HG03520 (cell line): Measurements from ENCODE around the gene RAPGEF2.

Experiments
- ATAC-seq: cut with Tn5 transposase; IDR thresholded peaks from one replicate; pipeline ENCODE4 v1.9.1; 2021; ENCODE audit warnings: mild to moderate bottlenecking, moderate library complexity; ENCODE audit not compliant: unreplicated experiment

The RAPGEF2 gene

DNA sequence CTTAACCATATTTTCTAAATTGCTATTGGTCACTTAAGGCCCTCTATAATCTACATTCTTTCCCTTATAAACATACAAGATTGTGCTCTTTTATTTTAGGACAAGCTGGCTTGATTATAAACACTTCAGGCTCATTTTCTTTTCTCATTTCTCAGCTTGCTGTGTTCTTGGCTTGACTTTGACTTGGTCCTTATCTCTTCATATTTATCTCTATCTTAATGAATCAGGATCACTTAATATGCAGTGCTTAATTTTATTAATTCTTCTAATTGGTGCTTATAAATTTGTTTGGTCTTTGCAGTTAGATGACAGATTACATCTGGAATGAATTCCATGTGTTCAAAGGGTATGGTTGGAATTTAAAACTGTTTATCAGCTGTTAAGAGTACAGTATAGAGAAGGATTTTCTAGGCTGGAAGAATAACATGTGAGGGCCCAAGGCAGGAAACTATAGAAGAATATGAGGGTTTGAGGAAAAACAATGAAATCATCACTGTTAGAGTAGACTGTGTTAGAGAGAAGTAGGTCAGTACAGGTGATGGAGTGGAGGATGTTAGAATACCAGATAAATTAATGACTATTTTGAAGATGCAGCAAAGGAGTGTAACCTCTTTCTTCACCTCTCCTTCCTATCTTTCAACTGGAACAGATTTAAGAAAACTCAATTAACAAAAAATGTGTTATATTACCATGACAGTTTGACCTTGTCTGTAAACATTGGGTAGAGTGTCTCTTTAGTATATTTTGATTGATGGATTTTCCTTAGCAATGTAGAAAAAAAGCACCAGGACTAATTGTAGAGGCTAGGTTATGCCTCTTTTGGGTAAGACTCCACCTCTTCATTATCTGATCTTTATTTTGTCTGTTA lies 169.6 kb downstream of the RAPGEF2 start:
- no peak for ATAC-seq

DNA sequence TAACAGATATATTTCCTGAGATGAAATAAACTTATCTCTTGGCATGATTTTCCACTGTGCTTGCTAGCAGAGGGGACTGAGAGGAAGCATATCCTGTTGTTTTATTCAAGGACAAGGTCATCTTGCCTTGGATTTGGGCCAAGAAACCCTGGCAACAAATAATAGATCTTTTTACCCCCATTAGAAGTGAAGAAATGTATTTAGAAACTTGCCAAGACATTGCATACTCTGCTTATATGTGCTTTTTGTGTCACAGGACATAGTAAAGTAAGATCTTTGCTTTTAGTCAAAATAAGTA lies 170.2 kb downstream of the RAPGEF2 start:
- ATAC-seq = no peak

DNA sequence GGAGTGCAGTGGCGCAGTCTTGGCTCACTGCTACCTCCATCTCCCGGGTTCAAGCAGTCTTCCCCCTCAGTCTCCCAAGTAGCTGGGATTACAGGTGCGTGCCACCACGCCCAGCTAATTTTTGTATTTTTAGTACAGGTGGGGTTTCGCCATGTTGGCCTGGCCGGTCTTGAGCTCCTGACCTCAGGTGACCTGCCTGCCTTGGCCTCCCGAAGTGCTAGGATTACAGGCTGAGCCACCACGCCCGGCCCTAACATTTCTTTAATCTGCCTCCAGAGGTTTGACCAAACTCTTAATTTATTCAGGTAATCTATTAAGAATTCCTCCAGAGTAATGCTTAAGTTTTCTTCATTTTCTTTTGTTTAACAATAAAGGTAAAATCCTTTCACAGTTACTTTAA lies 171.0 kb downstream of the RAPGEF2 start:
- no peak for ATAC-seq

DNA sequence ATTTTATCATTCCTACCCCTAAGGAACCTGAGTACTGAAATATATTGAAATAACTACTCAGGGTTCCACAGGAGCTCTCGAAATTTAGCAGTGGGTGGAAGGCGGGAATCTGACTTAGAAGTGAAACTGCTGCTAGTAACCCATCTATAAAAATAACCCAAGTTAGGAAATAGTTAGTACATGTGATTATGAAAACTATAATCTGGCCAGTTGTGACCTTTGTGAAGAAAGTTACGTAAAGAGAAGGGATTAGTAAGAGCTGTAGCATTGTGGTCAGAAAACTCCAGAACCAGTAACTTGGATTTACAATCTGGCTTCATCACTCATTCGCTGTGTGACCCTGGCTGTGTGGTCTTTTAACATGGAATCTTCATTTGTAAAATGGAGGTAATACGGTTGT lies 175.5 kb downstream of the RAPGEF2 start:
- ATAC-seq = no peak

DNA sequence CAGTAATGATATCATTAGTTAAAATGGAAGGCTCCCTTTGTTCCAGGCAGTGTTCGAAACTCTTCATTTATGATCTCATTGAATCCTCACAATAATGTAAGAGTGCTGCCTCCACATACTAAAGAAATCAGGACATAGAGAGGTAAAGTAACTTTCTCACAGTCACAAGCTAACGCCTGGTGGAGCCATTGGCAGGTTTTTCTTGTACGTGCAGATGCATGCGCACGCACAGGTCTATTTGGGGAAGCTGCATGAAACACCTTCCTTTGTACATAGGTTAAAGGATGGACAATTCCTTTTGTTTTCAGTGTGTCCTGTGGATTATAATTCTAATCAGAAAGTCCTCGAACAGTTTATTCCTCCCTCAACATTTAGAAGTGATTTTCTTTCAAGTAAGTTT lies 176.2 kb downstream of the RAPGEF2 start:
- no peak for ATAC-seq

DNA sequence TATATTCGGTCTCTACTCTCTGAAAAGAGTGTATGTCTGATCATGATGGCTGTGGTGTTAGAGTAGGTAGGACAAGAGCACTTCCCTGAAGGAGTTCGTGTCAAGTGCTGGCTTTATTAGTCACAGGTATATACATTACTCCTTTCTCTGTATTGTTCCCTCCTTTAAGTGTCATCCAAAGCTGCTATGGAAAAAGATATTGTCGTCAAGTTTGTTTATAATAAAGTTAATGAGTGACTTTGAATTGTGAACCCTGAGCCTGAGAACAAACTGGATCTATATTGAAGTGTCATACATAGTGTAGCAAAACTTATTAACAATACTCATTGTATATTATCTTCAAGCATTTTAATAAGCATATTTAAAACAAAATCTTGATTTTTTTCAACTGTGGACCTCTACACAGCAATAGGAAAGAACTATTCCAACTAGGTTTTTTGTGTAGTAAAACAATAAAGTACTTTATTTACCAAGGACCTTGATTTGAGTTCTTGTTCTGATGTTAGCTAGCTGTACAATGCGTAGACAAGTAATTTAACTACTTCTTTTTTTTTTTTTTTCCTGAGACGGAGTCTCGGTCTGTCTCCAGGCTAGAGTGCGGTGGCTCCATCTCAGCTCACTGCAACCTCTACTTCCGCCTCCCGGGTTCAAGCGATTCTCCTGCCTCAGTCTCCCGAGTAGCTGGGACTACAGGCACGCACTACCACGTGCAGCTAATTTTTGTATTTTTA lies 177.7 kb downstream of the RAPGEF2 start:
- ATAC-seq = no peak

DNA sequence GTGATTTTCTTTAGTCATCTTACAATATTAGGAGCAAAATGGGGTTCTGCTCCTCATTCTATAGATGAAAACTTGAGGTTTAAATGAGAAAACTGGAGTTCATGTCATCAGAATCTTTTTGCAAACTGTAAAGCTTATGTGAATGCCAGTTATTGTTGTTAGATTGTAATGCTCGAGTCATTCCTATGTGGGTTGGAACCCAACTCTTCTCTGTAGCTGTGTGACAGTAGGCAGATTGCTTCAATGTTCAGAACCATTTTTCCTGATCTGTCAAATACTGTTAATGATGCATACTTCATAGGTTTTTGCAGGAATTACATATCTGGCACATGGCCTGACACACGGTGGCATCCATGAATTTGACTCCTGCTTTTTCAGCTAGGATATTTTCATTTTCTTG lies 178.9 kb downstream of the RAPGEF2 start:
- ATAC-seq = no peak

DNA sequence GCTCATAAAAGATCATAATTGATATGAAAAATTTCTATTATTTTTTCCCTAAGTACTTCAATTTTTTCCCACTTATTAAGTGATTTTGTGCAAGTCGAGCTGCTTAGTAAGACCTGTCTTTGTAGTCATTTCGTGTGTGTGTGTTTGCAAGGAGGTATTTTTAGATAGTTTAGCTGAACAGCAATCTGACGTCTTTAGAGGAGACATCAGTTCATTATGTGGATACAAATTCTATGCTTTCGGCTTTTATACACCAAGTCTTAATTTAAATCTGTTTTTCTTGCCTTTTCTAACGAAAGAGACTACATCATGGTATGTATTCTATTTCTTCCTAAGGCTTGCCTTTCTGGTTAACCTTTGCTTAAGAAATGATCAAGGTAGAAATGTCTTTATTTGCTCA lies 179.4 kb downstream of the RAPGEF2 start:
- ATAC-seq = no peak

DNA sequence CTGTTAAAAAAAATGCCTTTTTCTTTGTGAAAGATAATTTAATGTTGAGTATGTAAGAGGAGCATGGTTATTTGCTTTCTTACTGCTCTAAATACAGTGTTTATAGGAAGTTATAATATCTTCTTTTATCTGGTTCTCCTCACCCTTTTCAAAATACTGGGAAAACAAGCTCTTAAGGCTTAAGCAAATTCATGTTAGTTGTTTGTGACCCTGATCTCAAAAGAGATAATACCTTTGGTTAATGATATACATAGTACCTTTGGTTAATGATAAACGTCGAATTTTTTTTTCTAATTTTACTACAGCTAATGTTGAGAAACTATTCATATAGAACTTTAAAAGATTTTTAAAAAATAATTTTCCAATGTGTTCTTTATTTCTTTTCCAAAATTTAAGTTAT lies 180.1 kb downstream of the RAPGEF2 start:
- no peak for ATAC-seq

DNA sequence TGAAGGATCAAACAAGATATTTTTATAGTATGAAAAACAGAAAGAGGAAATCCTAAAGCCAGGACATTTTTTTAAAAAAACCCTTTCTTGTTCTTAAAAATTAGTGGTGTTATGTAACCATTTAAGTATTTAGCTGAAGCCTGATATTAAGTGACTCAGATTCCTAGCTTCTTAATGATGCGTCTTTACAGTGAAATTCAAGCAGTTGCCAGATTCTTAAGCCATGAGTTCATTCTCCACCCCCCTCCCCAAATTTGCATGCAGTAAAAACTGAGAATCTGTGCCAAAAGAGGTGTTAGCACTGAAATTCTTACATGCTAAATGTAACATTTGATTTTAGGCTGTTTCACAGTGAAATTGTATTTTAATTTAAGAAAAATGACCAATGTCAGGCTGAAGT lies 180.8 kb downstream of the RAPGEF2 start:
- no peak for ATAC-seq

DNA sequence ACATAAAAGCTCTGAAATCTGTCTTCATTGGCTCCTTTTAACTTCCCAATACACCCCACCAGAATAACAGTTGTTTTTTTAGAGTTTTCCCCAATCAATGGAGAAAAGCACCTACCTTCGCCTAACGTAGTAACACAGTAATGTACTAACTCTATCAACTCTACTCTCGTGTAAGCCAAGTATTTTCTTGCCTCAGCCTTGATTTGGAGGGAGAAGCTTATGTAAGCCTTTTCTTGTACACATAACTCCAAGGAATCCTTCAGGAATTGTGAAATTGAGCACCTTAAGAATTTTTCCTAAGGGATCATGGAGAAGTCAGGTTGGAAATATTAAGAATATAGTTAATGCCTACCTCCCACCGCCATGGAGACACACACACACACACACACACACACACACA lies 181.2 kb downstream of the RAPGEF2 start:
- ATAC-seq = no peak

DNA sequence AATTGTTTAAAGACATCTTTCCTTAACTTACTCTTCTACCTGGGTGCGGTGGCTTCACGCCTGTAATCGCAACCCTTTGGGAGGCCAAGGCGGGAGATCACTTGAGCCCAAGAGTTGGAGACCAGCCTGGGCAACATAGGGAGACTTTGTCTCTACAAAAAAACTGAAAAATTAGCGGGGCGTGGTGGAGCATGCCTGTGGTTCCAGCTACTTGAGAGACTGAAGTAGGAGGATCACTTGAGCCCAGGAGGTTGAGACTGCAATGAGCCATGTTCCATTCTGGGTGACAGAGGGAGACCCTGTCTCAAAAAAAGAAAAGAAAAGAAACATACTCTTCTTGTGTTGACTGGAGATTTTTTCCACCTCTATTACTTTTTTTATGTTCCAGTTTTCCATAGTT lies 181.9 kb downstream of the RAPGEF2 start:
- no peak for ATAC-seq

DNA sequence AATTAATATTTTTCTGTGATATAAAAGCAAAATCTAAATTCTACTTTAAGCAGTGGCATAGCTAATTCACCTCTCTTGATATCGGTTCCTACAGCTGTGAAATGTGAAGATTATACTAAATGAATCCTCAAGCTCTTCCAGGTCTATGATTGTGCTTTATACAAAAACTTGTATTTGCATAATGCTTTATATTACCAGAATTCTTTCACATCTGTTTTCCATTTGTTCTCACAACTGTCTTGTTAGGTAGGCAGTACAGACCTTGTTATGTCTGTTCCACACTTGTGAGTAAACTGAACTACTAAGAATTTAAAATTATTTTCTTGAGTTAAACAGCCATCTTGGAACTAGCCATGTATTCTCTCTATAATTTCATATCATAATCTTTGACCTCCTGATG lies 184.9 kb downstream of the RAPGEF2 start:
- no peak for ATAC-seq

DNA sequence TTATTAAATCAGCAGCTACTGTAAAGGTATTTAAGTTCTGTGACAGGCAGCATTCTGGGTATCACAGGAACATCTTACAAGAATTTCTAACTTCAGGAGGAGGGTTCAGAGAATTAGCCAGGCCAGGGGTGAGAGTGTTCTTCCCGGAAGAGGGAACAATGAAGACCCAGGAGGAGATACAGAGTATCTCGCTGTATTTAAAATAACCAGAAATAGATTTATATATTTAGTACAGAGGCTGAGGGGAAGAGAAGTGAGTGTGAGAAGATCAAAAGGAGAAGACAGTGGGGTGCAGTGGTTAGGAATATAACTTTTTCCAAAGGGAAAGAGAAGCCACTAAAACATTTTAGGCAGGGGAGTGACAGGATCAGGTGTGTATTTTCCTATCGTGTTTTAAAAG lies 186.8 kb downstream of the RAPGEF2 start:
- ATAC-seq = no peak

DNA sequence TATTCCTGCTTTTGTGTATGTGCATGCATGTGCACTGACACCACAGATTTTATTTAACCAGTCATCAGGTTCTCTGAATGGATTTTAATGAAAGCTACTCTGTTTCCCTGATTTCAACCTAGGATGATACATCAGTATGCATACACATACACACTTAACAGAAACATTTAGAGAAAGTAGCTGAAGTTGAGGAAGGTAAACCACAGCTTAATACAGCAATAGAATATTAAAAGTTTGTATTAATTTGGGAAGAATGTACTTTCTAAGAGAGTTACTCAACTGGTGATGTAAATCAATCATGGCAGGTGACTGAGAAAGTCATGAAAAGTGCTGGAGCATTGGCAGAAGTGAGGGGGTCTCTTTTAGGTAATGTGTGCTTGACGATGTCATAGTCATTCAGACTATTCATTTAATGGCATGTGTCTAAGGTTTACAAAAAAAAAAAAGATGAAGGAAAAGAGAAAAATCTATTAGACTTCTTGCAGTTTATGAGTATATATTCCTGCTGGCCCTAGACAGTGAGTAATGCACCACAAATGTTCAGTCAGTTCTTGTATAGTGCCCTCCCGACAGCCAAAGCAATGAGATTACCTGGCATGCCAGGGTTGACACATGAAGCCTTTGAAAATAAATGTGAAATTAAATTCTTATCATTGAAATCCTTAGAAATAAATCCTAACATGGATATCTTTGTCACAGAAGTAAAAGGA lies 187.6 kb downstream of the RAPGEF2 start:
- no peak for ATAC-seq

DNA sequence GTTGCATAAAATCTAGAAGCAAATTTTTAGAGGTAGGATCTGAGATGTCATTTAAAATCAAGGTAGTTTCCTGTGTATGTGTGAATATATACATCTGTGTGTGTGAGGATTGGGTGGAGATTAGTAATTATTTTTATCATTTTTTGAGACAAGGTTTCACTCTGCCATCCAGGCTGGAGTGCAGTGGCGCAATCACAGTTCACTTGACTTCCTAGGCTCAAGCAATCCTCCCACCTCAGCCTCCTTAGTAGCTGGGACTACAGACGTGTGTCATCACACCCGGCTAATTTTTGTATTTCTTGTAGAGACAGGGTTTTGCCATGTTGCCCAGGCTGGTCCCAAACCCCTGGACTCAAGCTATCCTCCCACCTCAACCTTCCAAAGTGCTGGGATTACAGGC lies 188.3 kb downstream of the RAPGEF2 start:
- ATAC-seq = no peak

DNA sequence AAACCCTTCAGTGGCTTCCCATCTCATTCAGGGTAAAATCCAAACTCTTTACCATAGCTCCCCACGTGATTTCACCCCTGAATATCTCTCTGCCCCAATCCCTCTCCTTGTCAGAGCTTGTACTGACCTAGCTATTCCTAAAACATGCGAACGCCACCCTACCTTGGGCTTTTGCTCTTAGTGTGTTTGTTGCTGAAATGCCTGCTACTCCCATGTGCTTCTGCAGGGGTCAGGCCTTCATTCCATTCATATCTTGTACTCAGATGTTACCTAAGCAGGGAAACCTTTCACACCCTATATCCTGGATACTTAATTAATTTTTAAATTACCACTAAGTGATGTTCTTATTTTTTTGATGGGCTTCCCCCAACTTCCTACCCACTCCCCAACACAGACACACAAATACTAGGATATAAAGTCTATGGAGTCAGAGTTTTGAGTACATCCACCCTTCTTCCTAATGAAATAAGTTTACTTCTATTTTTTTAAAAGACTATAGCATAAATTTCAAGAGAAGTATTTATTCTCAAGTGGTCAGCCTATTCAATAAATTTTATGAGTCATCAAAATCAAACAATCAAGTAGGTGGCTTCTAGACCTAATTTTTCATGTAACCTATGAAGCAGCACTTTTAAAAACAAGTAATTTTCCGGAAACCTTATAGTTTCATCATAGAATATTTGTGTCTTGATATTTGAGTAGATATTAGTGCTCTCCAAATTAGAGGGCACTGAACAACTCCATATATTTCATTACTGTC lies 189.4 kb downstream of the RAPGEF2 start:
- ATAC-seq = no peak

DNA sequence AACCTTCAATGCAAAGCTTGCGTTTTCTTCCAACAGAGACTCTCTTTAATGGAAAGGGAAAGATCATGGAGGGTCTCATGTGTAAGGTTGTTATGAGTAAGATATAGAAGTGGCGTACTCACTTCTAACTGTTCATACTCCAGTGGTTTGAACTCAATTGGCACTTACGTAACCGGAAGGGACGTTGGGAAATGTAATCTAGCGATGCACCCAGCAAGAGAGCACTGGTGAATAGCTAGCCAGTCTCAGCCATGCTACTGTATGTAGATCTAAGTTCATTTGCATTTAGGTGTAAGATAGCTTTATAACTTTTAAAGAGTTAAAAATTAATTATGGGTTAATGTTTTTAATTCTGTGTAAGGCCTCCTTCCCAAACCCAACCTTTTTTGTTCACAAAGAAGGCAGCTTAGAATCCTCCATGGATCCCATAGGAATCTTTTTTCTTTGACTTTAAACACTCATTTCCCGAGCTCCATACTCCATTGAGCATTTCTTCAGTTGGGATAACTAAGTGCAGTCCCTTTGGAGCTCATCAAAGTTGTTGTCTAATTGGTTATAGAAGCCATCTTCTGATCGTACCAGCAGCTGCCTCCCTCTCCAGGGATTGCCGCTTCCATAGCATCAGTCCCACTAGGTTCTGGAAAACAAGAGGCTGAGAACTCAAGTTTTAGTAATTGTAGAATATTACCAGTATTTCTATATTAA lies 191.1 kb downstream of the RAPGEF2 start:
- no peak for ATAC-seq

DNA sequence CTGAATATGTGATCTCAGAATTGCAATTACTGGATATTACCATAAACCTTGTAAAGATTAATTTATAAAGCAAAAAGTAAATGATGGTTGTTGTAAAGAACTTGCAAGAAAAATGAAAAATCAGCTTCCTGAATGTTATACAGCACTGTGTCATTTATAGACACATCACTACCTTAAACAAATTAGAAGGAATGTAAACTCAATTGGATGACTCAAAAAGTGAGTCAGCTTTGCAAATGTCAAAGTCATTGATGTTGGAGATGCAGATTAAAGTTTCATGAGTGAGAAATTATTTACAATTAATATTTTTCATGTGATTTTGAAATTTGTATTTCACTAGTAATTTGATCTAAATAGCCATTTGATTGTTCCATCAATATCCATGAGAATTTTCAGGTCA lies 193.2 kb downstream of the RAPGEF2 start:
- ATAC-seq = no peak

DNA sequence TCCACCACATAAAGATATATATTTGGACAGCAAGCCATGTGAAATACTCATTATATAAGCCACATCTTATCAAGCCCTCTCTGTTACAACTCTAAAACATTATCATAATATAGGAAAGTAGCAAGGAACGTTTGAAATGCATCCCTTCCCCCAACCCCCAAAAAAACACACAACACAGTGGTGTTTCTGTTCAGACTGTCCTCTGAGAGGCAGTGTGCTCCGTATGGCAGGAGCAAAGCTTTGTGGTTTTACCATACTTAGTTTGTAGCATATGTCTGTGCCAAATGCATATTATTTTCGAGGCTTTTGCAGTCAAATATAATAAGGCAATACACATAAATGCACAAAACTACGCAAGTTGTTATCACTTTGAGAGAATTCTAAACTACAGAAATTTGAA lies 194.2 kb downstream of the RAPGEF2 start:
- ATAC-seq = no peak

DNA sequence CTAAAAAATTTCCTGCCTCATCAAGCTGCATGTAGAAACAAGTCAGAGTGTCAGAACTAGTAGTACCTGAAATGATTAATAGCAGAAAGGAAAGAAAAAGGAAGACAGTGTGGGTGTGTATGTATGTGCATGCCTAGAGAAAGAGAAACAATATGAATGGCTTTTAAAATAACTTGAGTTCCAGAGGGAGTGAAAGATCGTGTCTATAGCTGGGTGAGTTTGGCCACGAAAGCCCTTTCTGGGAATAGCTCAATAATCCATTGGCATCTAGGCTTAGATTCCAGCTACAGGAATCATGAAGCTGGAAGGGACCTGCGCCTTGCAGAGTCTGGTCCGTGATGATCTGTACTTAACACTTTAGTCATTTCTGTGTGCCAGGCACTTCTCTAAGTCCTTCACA lies 195.6 kb downstream of the RAPGEF2 start:
- ATAC-seq = peak; percentile 83
